Activated T-cell treated with anti-CD3 and anti-CD28 coated beads, Interleukin-2, amount 50 U/mL, for 48 hours (primary cell): ENCODE measurements around the gene SPACA5.
"Not testable (repeated sequence)": the region's sequence is repeated elsewhere in the genome, so short reads cannot be mapped to it uniquely, and the experiment has no call there.

Experiments
- DNase-seq, 2 experiments: peaks; one replicate each; pipeline ENCODE4 v3.0.0-alpha.2; 2020

Gene SPACA5

GRCh38 chrX:48006688-48007087 lies at the start of gene SPACA5:
SPACA5 (plus strand) TSS chrX:48006988; CDS start chrX:48007803, 815 bp downstream.
- DNase-seq, result not testable (repeated sequence)

- not testable (repeated sequence) for DNase-seq
Measured at GRCh38 chrX:47958206-47958605, 48.6 kb upstream of the SPACA5 start.

- DNase-seq, result no peak
Measured at GRCh38 chrX:47958761-47959342, 47.9 kb upstream of the SPACA5 start.

DNA sequence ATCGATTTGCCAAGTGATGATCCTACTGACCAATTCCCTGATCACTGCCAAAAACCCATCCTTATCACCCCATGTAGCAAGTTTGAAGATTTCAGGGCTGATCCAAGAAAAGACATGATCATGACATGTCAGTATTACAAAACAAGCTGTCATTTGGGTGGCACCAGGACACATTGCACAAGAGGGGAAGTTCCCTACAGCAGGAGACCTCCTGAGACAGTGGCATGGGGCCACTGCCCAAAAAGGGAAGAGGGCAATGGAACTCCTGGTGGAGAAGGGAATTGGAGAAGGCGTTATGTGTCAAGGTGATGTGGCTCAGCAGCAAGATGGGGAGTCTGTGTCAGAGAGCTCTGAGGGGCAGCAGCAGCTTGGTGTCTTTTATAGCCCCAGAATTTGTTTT lies 46.4 kb upstream of the SPACA5 start:
- no peak for DNase-seq

- DNase-seq, result not testable (repeated sequence)
Measured at GRCh38 chrX:47961830-47962229, 45.0 kb upstream of the SPACA5 start.

DNA sequence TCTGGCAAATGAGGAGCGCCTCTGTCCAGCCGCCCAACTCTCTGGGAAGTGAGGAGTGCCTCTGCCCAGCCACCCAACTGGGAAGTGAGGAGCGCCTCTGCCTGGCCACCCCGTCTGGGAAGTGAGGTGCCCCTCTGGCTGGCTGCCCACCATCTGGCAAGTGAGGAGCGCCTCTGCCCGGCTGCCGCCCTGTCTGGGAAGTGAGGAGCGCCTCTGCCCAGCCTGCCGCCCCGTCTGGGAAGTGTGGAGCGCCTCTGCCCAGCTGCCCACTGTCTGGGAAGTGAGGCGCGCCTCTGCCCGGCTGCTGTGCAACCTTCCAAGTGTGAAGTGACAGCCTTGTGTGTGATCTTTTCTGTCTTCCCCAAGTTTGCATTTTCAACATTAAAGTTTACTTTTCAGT lies 41.3 kb upstream of the SPACA5 start:
- DNase-seq, result not testable (repeated sequence)

DNA sequence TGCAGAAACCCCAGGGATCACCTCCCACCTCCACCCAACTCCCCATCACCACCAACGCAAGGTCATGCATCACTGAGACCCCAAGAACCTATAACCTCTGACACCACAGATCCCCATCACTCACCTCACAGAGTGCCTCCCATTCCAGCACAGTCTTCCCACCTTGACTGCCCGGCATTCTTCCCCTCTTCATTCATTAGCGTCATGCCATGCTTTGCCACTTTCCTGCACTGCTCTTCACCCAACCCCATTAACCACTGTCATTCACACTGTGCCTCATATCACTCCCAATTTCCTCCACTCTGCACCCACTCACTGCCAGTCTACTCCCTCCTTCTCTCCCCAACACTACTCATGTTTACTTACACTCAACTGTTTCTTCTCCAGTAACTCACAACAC lies 33.6 kb upstream of the SPACA5 start:
- DNase-seq, result no peak

GRCh38 chrX:47976254-47977151 lies 30.3 kb upstream of the SPACA5 start:
- DNase-seq, result no peak

GRCh38 chrX:47991263-47992094 lies 15.3 kb upstream of the SPACA5 start:
- DNase-seq, result peak; percentile 21 to 23

DNA sequence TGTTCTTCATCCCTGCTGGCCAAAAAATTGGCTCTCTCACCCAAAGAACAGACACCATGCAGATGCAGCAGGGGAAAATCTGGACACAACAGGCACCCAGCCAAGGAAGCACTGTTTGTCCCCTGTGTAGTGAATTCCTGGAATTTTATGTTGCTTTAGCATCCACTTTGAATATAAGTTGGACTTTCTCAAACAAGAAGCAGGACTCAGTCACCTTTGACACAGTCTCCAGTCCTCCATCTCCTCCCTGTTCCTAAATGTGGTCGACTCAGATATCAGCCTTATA lies 14.8 kb upstream of the SPACA5 start:
- no peak for DNase-seq

GRCh38 chrX:47992669-47993068 lies 14.1 kb upstream of the SPACA5 start:
- no peak for DNase-seq

DNA sequence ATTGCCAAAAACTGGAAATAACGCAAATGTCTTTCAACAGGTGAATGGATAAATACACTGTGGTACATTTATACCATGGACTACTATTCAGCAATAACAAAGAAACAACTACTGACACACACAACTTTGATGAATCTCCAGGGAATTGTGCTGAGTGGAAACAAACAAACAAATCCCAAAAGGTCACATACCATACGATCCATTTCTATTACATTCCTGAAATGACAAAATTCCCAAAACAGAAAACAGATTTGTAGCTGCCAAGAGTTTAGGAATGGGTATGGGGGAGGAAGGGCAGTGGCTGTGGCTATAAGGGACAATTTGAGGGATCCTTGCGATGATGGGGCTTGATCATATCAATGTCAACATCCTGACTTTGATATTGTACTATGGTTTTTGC lies 5.5 kb upstream of the SPACA5 start:
- no peak for DNase-seq

DNA sequence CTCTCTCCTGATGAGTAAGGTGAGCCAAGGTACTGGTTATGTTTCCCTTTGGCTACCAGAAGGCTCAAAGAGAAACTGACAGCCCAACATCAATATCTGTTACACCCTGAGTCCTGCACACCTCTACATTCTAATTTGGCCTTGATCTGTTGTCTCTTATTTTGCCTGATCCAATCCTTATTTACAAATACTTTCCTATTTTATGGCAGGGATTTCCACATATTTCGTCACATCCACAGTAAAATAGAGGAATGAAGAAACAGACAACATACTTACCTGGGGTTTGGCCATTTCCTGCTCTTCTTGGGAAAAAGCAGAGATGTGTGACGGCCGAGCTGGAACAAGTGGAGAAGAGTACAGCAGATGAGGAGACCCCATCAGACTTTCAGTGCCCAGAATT lies 4.5 kb upstream of the SPACA5 start:
- DNase-seq, result no peak

DNA sequence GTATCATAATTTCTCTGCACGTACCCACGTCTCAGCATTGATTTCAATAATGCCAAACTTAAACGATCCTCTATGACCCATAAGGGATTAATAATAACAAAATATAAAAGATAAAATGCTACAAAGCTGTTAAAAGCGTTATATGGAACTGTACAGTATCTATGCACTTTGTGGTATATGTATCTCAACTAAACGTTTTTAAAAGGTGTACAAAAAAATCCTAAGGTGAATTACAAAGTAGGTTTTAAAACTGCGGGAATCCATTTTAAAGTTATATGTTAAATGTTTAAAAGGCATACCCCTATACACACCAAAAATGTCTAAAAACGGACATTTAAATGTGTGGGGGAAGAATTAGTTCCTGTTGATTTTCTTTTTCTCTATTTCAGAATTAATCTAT lies 3.9 kb upstream of the SPACA5 start:
- no peak for DNase-seq

DNA sequence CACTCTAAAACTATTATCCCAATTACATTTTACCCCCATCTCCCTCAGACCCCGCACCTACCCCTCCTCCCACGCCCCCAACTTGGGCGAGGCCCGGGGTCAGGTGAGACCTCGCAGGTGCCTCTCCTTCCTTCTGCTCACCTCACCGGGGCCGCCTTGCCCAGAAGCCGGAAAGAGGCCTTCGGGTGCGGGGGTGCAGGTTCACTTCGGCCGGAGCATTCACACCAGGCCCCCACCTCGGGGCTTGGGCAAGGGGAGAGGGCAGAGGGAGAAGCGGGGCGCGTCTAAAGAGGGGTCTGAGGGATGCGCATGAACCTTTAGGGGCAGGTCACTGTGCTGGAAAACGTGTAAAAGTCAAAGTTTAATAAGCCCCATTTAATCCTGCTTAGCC lies 3.4 kb upstream of the SPACA5 start:
- DNase-seq, result peak in 1 of 2 experiments; percentile 38

- peak; percentile 91 to 92 for DNase-seq
Measured at GRCh38 chrX:48003758-48004457, 2.9 kb upstream of the SPACA5 start, which contains the start of gene ZNF182. ZNF182 (minus strand) TSS chrX:48003989; CDS start chrX:48002609, 1,380 bp downstream.

DNA sequence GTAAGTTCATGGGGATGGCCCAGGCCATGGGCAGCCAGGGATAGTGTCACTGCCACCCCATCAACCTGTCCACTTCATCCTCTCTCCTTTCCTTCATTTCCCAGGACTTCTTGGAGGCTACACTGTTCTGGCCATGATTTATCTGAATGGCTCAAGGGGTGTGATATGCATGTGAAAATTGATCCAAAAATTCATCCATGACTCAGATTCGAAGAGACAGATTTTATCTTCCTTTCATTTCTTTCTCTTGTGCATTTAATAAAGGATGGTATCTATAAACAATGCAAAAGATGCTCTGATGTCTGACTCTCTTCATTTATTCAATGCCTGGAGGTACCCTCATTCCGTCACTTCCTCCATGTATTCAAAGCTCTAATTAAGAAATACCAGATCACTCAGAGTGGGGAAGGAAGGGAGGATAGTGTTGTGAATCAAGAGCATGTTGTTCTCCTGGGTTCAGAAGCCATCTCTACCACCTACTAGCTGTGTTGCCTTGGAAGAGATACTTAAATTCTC lies 2.7 kb downstream of the SPACA5 start:
- DNase-seq, result not testable (repeated sequence)

GRCh38 chrX:48016583-48017310 lies 10.0 kb downstream of the SPACA5 start:
- DNase-seq, result not testable (repeated sequence)

GRCh38 chrX:48019892-48020291 lies 13.1 kb downstream of the SPACA5 start:
- DNase-seq, result not testable (repeated sequence)

DNA sequence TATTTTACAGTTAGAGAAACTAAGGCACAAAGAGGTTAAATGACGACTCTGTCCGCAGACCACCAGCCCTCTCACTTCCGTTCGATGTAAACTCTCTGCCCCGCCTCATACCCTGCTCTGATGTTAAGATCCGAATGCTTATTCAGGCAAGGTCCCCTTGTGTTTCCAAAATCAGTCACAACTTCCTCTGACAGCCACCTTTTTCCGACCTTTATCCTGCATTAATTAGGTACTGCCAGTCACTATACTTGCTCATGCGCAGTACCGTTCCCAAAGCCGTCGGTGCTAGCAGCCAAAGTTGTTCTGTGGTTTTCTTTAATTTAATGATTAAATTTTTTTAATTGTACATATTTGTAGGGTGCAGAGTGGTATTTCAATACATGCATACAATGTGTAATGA lies 13.7 kb downstream of the SPACA5 start:
- DNase-seq, result peak; percentile 22 to 37

- peak; percentile 83 to 84 for DNase-seq
Measured at GRCh38 chrX:48021026-48021900, 14.5 kb downstream of the SPACA5 start.
